Caco-2 (cell line): ENCODE measurements around the gene BCS1L. TPM values are rescaled to one million over a fixed set of nuclear protein-coding genes. Genes with fewer than 3 reads are reported as not detected.
A peak's percentile ranks its signal among the peaks of the same experiment; 100 is the strongest.

Experiments
- BruUV-seq: library from RNA; stranded (reverse); fragments of 400-500 nt; replicated peaks from 2 replicates; lab custom pipeline; 2021; lab: Mats Ljungman, UMichigan
- CTCF ChIA-PET: fragments of 300-600 bp; sonication (Branson Sonifier 250); formaldehyde crosslinking; loops from one replicate; lab custom pipeline; 2022; ENCODE audit warnings: antibody characterized with exemption; lab: Charles Lee
- POLR2A ChIA-PET: fragments of 300-600 bp; sonication (Branson Sonifier 250); formaldehyde crosslinking; loops from one replicate; lab custom pipeline; 2022; ENCODE audit warnings: antibody characterized with exemption; lab: Charles Lee
- DNase-seq, 2 experiments: peaks; one replicate each; pipeline versions ENCODE4 v3.0.0 to v3.0.0-alpha.2; 2020 to 2022
- H3K27me3 ChIP-seq: replicated peaks from 2 replicates; pipeline ENCODE4 v1.6.0; 2011; ENCODE audit warnings: low read length; ENCODE audit not compliant: control insufficient read depth, insufficient read depth
- H3K36me3 ChIP-seq: 2 replicates; pipeline ENCODE4 v1.5.1; 2011; ENCODE audit warnings: low read length; ENCODE audit not compliant: control insufficient read depth, insufficient read depth
- H3K4me1 ChIP-seq: fragments of 250-450 bp; sonication (Bioruptor Pico); 2 replicates; pipeline ENCODE4 v1.5.1; 2020; ENCODE audit warnings: mild to moderate bottlenecking
- H3K4me3 ChIP-seq: 2 replicates; pipeline ENCODE4 v1.5.1; 2011; ENCODE audit warnings: low read depth, mild to moderate bottlenecking, control low read depth, low read length
- H3K9me3 ChIP-seq: fragments of 250-450 bp; sonication (Bioruptor Pico); 2 replicates; pipeline ENCODE4 v1.5.1; 2020; ENCODE audit warnings: mild to moderate bottlenecking, moderate library complexity
- H3K27ac Mint-ChIP-seq: one replicate; pipeline ENCODE4 v1.8.0; 2022; ENCODE audit warnings: mixed read lengths; ENCODE audit not compliant: unreplicated experiment
- H3K27me3 Mint-ChIP-seq: one replicate; pipeline ENCODE4 v1.8.0; 2022; ENCODE audit warnings: mixed read lengths; ENCODE audit not compliant: insufficient read depth, unreplicated experiment
- H3K36me3 Mint-ChIP-seq: one replicate; pipeline ENCODE4 v1.8.0; 2022; ENCODE audit warnings: mild to moderate bottlenecking, mixed read lengths; ENCODE audit not compliant: insufficient read depth, unreplicated experiment
- H3K4me1 Mint-ChIP-seq: one replicate; pipeline ENCODE4 v1.8.0; 2022; ENCODE audit warnings: low read depth, mixed read lengths; ENCODE audit not compliant: unreplicated experiment
- H3K4me3 Mint-ChIP-seq: one replicate; pipeline ENCODE4 v1.8.0; 2022; ENCODE audit warnings: mild to moderate bottlenecking, moderate library complexity, mixed read lengths; ENCODE audit not compliant: unreplicated experiment
- H3K9me3 Mint-ChIP-seq: one replicate; pipeline ENCODE4 v1.8.0; 2022; ENCODE audit warnings: mixed read lengths; ENCODE audit not compliant: unreplicated experiment
- CTCF ChIP-seq, 2 experiments: fragments of 200-600 bp in 1 of 2; IDR thresholded peaks; 1 replicate in 1 of 2; 2 replicates in 1 of 2; pipeline versions ENCODE4 v1.5.1 to v1.8.0; 2011 to 2022; ENCODE audit warnings: antibody characterized with exemption in 1 of 2, control low read depth in 1 of 2, inconsistent platforms in 1 of 2, low read depth in 1 of 2, low read length in 1 of 2, mild to moderate bottlenecking in 1 of 2, moderate library complexity in 1 of 2; ENCODE audit not compliant: insufficient read depth in 1 of 2, severe bottlenecking in 1 of 2, unreplicated experiment in 1 of 2
- intact Hi-C: fragments of 100-400 bp; cut with micrococcal nuclease; formaldehyde crosslinking; loops from one replicate; pipeline ENCODE4 v1.10.0; 2022; ENCODE audit not compliant: unreplicated experiment
- total RNA-seq: library from RNA; stranded (reverse); gene quantifications from 2 replicates; pipeline ENCODE4 v1.2.3, GENCODE V29; 2022

Gene BCS1L
- total RNA-seq, 1 experiment from 2014 or later, result 68.3 TPM

- no peaks in the 10 kb centered on the region for H3K9me3 ChIP-seq
- DNase-seq, result no peak
- ChIA-PET CTCF (no interaction called here), POLR2A (no interaction called here)
- TF ChIP-seq CTCF (IDR thresholded peaks at IDR 0.05; ENCODE audit: insufficient read depth in 1 of 2, low read depth in 1 of 2, low read length in 1 of 2, severe bottlenecking in 1 of 2, unreplicated experiment in 1 of 2), result no peak
- Mint-ChIP-seq H3K9me3 (no peaks in the 10 kb centered on the region), H3K4me3 (no peak overlapping the region), H3K27me3 (no peaks in the 10 kb centered on the region), H3K27ac (no peak overlapping the region), H3K36me3 (peaks cover 82% of the 10 kb centered on the region), H3K4me1 (peaks cover 9% of the 10 kb centered on the region)
- no peaks in the 10 kb centered on the region for H3K4me1 ChIP-seq
- peaks cover 4% of the 10 kb centered on the region for H3K36me3 ChIP-seq
- no TSS peak for BruUV-seq
- intact Hi-C loops, result no loop called here
- H3K4me3 ChIP-seq, result no peak overlapping the region
- H3K27me3 ChIP-seq, result no peaks in the 10 kb centered on the region
These were observed 4.4 kb downstream of the BCS1L start for GRCh38 chr2:218663901-218664300.

GRCh38 chr2:218664653-218665052 lies 5.2 kb downstream of the BCS1L start:
- no peaks in the 10 kb centered on the region for H3K4me1 ChIP-seq
- H3K9me3 ChIP-seq, result no peaks in the 10 kb centered on the region
- Mint-ChIP-seq H3K9me3 (no peaks in the 10 kb centered on the region), H3K4me3 (no peak overlapping the region), H3K36me3 (peaks cover 75% of the 10 kb centered on the region), H3K27me3 (no peaks in the 10 kb centered on the region), H3K27ac (no peak overlapping the region), H3K4me1 (peaks cover 8% of the 10 kb centered on the region)
- intact Hi-C loops, result no loop called here
- ChIA-PET POLR2A (no interaction called here), CTCF (no interaction called here)
- H3K27me3 ChIP-seq, result no peaks in the 10 kb centered on the region
- BruUV-seq, result no TSS peak
- TF ChIP-seq CTCF (IDR thresholded peaks at IDR 0.05; ENCODE audit: insufficient read depth in 1 of 2, low read depth in 1 of 2, low read length in 1 of 2, severe bottlenecking in 1 of 2, unreplicated experiment in 1 of 2), result no peak
- no peak overlapping the region for H3K4me3 ChIP-seq
- H3K36me3 ChIP-seq, result peaks cover 4% of the 10 kb centered on the region
- no peak for DNase-seq

DNA sequence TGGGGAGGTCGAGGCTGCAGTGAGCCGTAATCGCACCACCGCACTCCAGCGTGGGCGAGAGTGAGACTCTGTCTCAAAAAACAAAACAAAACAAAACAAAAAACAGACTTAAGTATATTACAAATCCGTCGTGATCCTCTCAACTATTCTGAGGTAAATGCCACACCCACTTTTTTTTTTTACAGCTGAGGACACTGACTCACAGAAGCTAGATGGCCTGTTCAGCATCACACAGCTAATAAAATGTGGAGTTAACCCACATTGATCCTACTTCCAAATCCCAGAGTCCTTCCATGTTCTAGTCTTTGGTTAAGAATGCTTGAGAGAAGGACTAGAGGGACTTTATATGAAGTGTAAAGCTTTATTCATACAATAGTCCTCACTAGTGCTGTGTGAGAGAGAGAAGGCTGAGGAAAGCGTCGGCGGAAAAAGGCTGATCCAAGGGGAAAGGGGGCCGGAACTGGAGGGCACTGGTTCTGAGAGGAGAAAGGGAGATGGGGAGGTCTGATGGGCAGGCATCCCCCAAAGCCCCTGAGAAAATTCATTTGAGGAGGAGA lies 11.7 kb downstream of the BCS1L start:
- H3K36me3 Mint-ChIP-seq, result peaks cover 35% of the 10 kb centered on the region
- CTCF ChIA-PET, result interaction anchor here (0.6 to 4.4 kb wide), 4 partner anchors 12 to 275 kb away, joined by 3 to 20 read pairs (median 13); partner anchors contain the start of genes BCS1L and ZNF142
- Histone ChIP-seq H3K4me1 (peaks cover 11% of the 10 kb centered on the region; the same call in 1 of the 2 replicates), H3K9me3 (no peaks in the 10 kb centered on the region), H3K27me3 (no peaks in the 10 kb centered on the region), H3K36me3 (no peaks in the 10 kb centered on the region), H3K4me3 (peak overlapping the region; percentile 86)
- TF ChIP-seq CTCF (IDR thresholded peaks at IDR 0.05; ENCODE audit: insufficient read depth in 1 of 2, low read depth in 1 of 2, low read length in 1 of 2, severe bottlenecking in 1 of 2, unreplicated experiment in 1 of 2), result no peak
- POLR2A ChIA-PET, result interaction anchor here (1.2 to 2.3 kb wide), 2 partner anchors 12 to 189 kb away, joined by 3 to 43 read pairs; partner anchors contain the start of genes BCS1L and ZNF142
- DNase-seq, result no peak
- BruUV-seq, result TSS peak; percentile 79
- intact Hi-C loops, result no loop called here
- H3K4me1 Mint-ChIP-seq, result peaks cover 11% of the 10 kb centered on the region
- no peaks in the 10 kb centered on the region for H3K9me3 Mint-ChIP-seq
- no peaks in the 10 kb centered on the region for H3K27me3 Mint-ChIP-seq
- H3K27ac Mint-ChIP-seq, result peak overlapping the region; percentile 91
- H3K4me3 Mint-ChIP-seq, result peak overlapping the region; percentile 96
